Stimulated activated CD8-positive, alpha-beta memory T cell treated with anti-CD3 and anti-CD28 coated beads, Interleukin-7, amount 100 ng/mL, for 48 hours (primary cell): ENCODE data around the gene PTPRN2.

Source experiments
- DNase-seq, 2 donors: peaks; one replicate each; pipeline ENCODE4 v3.0.0-alpha.2; 2020; ENCODE audit warnings: low read depth in 1 of 2; ENCODE audit errors: extremely low read depth in 1 of 2

Gene PTPRN2

DNA sequence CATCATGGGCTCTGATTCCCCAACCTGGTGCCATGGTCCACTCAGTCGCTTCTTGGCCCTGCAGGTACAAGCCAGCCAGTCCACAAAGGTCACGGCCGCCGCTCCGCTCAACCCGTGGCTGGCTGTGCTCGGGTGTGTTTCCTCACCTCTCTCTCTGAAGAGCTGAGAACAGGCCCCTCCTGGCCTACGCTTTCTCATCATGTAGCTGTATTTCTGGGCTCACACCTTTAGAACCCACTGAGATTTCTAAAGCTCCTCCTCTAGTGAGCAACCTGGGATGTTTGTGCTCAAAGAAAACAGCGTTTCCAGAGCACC is 30.2 kb downstream of the PTPRN2 start:
- DNase-seq, result no peak

DNA sequence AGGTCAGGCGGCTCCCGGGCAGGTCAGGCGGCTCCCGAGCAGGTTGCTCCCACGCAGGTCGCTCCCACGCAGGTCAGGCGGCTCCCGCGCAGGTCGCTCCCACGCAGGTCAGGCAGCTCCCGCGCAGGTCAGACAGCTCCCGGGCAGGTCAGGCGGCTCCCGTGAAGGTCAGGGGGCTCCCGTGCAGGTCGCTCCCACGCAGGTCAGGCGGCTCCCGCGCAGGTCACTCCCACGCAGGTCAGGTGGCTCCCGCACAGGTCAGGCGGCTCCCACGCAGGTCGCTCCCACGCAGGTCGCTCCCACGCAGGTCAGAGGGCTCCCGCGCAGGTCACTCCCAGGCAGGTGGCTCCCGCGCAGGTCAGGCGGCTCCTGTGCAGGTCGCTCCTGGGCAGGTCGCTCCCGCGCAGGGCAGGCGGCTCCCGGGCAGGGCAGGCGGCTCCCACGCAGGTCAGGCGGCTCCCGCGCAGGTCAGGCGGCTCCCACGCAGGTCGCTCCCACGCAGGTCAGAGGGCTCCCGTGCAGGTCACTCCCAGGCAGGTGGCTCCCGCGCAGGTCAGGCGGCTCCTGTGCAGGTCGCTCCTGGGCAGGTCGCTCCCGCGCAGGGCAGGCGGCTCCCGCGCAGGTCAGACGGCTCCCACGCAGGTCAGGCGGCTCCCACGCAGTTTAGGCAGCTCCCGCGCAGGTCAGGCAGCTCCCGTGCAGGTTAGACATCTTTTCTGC is 30.7 kb downstream of the PTPRN2 start:
- no peak for DNase-seq

DNA sequence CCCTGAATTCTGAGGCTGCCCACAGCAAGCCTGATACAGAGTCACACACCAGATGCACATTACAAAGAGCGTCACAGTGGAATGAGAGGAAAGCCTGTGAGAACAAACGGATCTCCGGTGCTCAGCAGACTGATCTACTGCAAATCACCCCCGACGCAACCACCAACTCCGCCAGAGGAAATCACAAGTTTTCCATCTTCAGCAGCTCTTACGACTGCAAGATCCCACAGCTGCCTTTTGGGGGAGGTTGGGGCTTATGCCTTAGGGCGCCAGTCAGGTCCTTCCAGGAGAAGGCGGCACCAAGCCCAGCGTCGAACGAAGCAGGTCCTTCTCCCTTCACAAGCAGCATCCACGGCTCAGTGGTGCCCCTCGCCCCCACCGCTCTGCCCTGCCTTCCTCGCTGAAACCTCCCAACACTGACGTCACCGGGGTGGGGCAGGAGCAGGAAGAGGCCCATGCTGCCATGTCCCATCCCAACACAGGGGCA is 32.5 kb downstream of the PTPRN2 start:
- no peak for DNase-seq

DNA sequence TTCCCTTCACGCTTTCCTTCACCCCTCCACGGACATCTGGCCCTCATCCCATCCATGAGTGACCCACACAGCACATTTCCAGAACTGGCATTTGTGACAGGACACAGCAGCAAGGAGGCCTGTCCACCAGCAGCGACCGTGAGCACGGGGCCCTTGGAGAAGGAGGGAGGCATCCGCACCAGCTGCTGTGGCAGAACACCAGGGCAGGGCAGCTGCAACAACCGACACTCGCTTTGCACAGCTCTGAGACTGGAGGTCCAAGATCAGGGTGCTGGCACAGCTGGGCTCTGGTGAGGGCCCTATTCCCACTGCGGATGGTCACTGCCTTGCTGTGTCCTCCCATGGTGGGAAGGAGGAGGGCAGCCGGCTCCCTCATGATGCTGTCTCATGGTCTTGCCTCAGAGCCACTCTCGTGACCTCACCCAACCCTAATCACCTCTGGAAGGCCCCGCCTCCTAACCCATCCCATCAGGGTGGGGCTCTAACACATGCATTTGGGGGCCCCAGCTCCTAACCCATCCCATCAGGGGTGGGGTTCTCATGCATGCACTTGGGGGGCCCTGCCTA is 36.7 kb downstream of the PTPRN2 start:
- no peak for DNase-seq

DNA sequence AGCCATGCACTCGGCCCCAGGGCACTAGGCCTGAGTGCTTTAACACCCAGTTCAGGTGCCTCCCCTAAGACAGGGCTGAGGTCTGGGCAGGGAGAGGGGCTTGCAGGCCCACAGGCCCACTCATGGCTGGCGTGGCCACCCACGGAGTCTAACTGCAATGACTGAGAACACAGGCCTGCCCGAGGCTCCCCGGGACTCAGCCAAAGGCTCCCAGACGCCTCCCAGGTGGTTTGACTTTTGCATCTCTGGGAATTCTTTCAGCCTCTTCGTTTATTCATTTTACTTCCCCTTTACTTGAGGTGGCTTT is 37.3 kb downstream of the PTPRN2 start:
- DNase-seq, result no peak

DNA sequence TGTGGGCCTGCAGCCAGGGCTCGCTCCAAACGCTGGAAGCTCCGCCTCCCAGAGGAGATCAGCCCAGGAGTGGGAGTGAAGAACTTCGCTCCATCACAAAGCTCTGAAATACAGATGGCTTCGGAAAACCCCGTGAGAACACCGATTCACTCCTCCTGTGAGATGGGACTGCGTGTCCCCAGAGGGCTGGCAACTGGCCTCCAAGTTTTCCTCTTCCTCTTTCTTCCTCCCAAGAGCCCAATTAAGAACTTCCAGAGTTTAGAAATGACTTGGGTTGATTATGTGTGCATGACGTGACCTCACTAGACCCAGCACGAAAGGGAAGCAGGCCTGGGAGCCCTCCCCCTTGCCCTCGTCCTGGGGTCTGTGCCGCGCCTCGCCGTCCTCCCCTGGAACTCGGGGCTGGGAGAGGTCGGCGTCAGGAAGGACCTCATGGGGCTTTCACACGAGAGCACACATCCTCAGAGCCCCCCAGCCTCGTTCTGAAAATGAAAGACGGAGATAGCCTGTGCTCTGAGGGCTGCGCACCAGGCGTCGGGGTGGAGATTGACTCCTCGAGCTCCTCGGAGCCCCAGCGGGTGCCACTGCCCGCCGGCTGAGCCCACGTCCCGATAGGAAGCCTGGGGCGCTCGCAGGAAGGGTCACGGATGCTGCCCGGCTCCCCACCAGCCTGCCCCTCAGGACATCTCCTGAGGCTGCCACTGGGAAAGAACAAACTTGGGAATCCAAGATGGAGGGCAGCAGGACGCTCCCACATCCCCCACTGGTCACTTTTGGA is 37.8 kb downstream of the PTPRN2 start:
- DNase-seq, result no peak

- DNase-seq, result no peak
Measured at GRCh38 chr7:158549176-158549615, 38.4 kb downstream of the PTPRN2 start.

DNA sequence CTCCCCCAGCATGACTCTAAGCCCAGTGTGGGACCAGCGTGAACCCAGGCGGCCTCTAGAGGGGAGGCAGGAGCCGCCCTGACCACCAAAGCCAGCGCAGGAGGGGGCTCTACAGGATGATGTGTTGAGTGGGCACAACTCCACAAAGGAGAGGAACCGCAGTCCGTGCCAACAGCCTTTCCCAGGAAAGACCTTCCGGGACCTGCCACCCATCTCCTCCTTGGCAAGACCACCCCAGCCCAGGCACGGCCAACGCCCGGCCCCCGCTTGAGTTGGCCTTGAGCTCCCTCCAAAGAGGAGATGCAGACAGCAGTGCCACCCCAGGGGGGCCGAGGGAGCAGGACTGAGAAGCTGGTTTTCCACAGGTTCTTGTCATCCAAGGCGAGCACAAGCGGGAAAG is 38.9 kb downstream of the PTPRN2 start:
- DNase-seq, result no peak

DNA sequence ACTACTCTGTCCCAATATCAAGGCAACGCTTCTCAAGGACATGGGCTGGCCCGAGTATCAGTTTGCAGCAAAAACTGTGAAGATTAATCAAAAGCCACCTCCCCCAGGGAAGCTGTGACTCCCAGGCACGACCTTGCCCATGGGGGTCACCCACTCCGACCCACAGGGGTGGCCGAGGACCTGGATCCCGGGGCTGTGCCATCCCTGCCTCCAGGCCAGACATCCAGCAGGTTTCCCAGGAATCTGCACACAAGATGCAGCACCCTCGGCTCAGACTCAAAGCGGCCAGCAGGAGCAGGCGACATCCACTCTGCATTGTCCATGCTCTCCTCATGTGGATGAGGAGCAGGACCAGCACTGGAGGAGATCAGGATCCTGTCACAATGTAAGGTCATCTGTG is 39.8 kb downstream of the PTPRN2 start:
- DNase-seq, result no peak

DNA sequence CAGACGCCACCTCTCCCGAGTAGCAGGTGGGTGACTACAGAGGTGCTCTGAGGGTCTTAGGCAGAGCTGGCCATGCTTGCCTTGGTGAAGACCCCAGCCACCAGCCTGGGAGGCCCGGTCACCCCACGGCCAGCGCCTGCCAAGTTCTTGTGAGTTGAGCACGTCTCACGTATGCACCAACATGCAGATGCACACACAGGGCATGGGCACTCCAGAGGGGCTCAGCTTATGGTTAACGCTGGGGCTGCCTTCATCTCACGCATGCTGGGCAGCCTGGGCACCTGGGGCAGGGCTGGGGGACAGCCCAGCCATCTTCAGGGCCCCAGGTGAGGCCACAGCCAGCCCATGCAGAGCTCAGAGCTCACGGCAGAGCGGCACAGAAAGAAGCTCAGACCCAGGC is 41.0 kb downstream of the PTPRN2 start:
- DNase-seq, result no peak

DNA sequence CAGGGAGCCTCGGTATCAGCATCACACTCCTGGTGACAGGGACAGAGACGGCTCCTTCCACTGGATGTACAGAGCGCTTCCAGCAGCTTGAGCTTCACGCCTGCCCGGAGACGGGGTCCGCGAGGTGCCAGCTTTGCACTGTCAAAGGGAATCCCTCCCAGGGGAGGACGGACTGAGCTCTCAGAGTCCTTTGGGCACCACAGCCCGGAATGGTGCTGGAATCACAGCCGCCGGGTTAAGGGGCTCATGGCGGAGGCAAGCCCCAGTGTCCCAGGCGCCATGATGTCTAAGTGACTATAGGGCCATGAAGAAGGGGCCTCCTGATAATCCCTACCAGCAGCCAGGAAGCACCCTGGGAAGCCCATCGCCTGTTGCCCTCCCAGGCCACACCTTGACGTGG is 41.4 kb downstream of the PTPRN2 start:
- no peak for DNase-seq

GRCh38 chr7:158544708-158545107 is 42.9 kb downstream of the PTPRN2 start:
- no peak for DNase-seq

- no peak for DNase-seq
Measured at GRCh38 chr7:158543840-158544239, 43.8 kb downstream of the PTPRN2 start.

GRCh38 chr7:158542651-158543566 is 44.7 kb downstream of the PTPRN2 start:
- no peak for DNase-seq

GRCh38 chr7:158541346-158542010 is 46.1 kb downstream of the PTPRN2 start:
- DNase-seq, result no peak

DNA sequence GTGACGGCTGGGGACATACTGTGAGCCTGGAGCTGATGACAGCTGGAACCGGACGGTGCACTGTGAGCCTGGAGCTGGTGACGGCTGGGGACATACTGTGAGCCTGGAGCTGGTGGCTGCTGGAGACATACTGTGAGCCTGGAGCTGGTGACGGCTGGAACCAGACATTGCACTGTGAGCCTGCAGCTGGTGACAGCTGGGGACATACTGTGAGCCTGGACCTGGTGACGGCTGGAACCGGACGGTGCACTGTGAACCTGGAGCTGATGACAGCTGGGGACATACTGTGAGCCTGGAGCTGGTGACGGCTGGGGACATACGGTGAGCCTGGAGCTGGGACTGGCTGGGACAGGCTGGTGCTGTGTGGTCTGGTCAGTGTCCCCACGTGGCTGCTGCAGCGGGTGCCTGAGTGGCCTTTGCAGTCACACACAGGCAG is 47.9 kb downstream of the PTPRN2 start:
- no peak for DNase-seq

DNA sequence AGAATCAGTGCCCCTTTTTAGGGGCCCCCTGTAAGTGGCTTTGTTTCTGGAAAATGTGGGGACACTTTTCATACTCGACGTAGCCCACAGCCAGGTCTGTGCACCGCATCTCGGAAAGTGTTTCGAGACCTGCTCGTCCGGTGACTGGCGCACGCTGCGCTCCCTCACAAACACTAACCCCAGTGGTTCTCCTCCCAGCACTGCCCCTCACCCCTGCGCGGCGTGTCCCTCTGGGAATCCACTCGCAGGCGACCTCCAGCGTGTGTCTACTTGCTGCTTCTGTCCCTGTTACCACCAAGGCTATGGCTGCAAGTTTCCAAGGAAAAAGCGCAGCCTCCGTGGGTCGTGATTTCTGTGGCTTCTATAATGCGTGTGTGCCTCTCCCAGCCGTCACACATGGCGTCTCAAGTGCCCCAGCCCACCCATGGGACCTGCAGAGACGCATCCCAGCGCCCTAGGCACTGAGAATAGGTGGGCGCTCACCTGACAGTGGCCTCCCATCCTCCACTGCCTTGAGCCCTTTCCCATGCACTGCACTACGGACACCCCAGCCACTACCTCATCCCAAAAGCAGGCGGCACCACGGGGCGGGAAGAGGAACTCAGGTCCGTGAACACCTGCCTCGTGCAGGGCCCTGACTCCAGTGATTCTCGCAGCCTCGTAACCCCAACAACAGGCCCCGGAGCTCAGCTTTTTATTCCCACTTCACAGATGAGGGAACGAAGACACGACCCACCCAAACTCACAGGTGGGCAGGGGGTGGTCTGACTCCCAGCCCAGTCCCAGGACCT is 49.3 kb downstream of the PTPRN2 start:
- DNase-seq, result no peak

DNA sequence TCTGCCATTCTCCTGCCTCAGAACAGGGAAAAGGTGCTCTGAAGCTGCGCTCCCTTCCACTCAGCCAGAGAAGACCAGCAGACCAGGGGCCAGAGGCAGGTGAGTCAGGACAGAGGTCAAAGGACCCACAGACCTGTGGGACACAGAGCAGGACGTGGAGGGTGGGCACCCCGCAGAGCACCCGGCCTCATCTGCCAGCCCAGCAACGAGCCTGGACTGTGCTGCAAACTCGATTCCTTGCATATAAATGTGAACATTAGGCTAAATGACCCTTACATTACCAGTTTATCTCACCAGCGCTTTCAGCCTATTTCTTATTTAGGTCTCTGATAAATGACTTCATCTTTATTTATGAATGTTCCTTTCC is 50.1 kb downstream of the PTPRN2 start:
- DNase-seq, result no peak

DNA sequence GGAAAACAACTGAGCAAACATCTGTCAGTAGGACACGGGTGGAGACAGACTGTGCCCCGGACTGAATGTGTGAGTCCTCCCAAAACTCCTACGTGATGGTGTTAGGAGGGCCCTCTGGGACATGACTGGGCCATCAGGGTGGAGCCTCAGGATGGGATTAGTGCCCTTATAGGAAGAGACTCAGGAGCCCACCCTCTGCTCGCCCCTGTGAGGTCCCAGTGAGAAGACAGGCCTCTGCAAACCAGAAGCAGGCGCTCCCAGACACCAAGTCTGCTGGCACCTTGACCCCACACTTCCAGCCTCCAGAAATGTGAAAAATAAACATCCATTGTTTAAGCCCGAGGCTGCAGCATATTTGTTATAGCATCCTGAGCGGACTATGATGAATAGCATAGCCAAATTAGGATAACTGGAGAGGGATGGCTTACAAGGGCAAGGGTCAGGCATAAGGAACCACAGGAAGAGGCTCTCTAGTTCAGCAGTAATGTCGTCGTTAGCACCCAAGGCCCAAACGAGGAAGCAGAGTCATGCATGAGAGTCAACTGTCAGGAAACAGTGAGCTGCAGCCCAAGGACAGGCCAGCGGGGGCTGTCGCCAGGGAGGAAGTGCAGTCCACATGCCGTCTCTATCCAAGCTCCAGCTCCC is 50.6 kb downstream of the PTPRN2 start:
- DNase-seq, result no peak
